ENCODE results near the gene CAMKV. TPM values are rescaled to one million over a fixed set of nuclear protein-coding genes. Genes with fewer than 3 reads are reported as not detected.

Gene CAMKV
- total and polyA plus RNA-seq, 2 of the 8 experiments (the other 6 are each of a cell fraction or from before 2014, with no cell fraction given): 56.3 to 66.4 TPM

DNA sequence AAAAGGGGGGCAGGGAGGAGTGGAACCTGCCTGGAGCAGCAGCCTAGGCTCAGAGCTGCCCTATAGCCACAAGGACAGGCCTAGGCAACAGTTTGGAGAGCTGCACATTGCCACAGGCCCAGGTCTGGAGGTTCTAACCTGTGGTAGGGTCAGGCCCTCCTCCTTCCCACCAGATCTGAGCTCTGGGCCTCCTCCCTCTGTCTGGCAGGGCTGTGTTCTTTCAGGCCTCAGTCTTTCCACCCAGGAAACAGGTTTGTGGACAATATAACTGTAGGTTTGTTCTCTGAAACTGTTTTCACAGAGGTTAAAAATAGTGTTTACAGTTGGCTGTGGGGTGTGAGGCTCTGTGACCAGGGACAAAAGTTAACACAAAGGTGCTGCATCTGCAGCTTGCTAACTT, 9.0 kb upstream of the CAMKV start:
- POLR2A ChIA-PET (ENCODE audit: partially characterized antibody): interaction anchor here (0.8 to 16.1 kb wide), 4 partner anchors 11 to 24 kb away, joined by 3 to 149 read pairs (median 4); partner anchors contain the start of genes CAMKV and TRAIP
- Histone ChIP-seq H3K4me3 (ENCODE audit: extremely low read depth in 1 of 4, insufficient read depth in 2 of 4, low read depth in 3 of 4, low read length in 4 of 4) (no peak overlapping the region), H3K27ac (ENCODE audit: low read depth, low read length) (no peak overlapping the region), H3K23me2 (ENCODE audit: low read depth, low read length) (no peaks in the 10 kb centered on the region), H2BK5ac (ENCODE audit: low read depth, low read length) (no peak overlapping the region), H2AFZ (ENCODE audit: low read length) (no peak overlapping the region), H3K18ac (ENCODE audit: extremely low read depth, low read length) (no peak overlapping the region), H2BK20ac (ENCODE audit: low read length) (0 out of 2 replicates have a peak overlapping the region, but pooled peaks have one; percentile 21), H4K8ac (ENCODE audit: extremely low read depth, insufficient read depth, low read length) (no peak overlapping the region), H3K79me1 (ENCODE audit: low read depth, low read length) (no peaks in the 10 kb centered on the region), H3K9ac (replicated peaks in 1 of 4; ENCODE audit: extremely low read depth in 1 of 4, low read depth in 3 of 4, low read length in 3 of 4) (no peak overlapping the region), H2AK5ac (ENCODE audit: low read depth, low read length) (no peak overlapping the region), H3K4me1 (replicated peaks in 1 of 4; ENCODE audit: control insufficient read depth in 3 of 4, insufficient read depth in 4 of 4, low read length in 3 of 4) (peaks cover 10 to 22% (median 17%) of the 10 kb centered on the region in 4 experiments), H3K4ac (replicated peaks; ENCODE audit: insufficient read length, low read depth, low read length) (no peak overlapping the region), H2BK15ac (ENCODE audit: low read length) (0 out of 2 replicates have a peak overlapping the region, but pooled peaks have one; percentile 29), H4K5ac (ENCODE audit: insufficient read length, low read depth, low read length) (no peak overlapping the region), H3K4me2 (ENCODE audit: insufficient read depth in 1 of 2, low read depth in 2 of 2, low read length in 2 of 2) (no peak overlapping the region), H3K79me2 (ENCODE audit: control insufficient read depth in 1 of 2, insufficient read depth in 2 of 2, low read length in 2 of 2) (no peaks in the 10 kb centered on the region), H4K91ac (replicated peaks; ENCODE audit: insufficient read length, low read length) (no peak overlapping the region), H3K9me3 (ENCODE audit: insufficient read depth in 2 of 2, low read depth in 1 of 2, low read length in 1 of 2) (no peaks in the 10 kb centered on the region), H3K27me3 (replicated peaks in 1 of 4; ENCODE audit: control insufficient read depth in 3 of 4, extremely low read depth in 1 of 4, insufficient read depth in 3 of 4, low read length in 3 of 4) (no peaks in the 10 kb centered on the region; a peak in 1 of 7 replicates), H2BK120ac (replicated peaks; ENCODE audit: low read depth, low read length) (no peak overlapping the region), H2BK12ac (ENCODE audit: low read depth, low read length) (no peak overlapping the region), H3K56ac (replicated peaks; ENCODE audit: insufficient read length, low read depth, low read length) (no peak overlapping the region), H3K36me3 (ENCODE audit: control insufficient read depth in 2 of 4, insufficient read depth in 4 of 4, low read length in 3 of 4) (no peaks in the 10 kb centered on the region), H4K20me1 (replicated peaks in 1 of 2; ENCODE audit: control insufficient read depth in 1 of 2, insufficient read depth in 2 of 2, low read length in 2 of 2) (no peaks in the 10 kb centered on the region), H3K14ac (ENCODE audit: insufficient read length) (no peak overlapping the region), H3K23ac (ENCODE audit: insufficient read length) (no peak overlapping the region)
- FAIRE-seq: no peak
- DNase-seq (ENCODE audit: low read depth in 1 of 2, low spot score in 2 of 2): no peak
- CTCF ChIA-PET (ENCODE audit: partially characterized antibody): interaction anchor here (0.5 to 10.1 kb wide), 10 partner anchors 9 to 243 kb away, joined by 3 to 89 read pairs (median 4); partner anchors contain the start of gene CAMKV
- no peak for TF ChIP-seq EZH2 (IDR thresholded peaks at IDR 0.05; ENCODE audit: low read depth, low read length, severe bottlenecking)
- no peak for TF ChIP-seq CBX8 (IDR thresholded peaks at IDR 0.05; ENCODE audit: borderline replicate concordance, low read depth, low read length)
- TF ChIP-seq CHD1 (IDR thresholded peaks at IDR 0.05; ENCODE audit: low read depth, low read length): no peak
- no peak for TF ChIP-seq NRF1 (IDR thresholded peaks at IDR 0.05; ENCODE audit: low read depth, low read length)
- no peak for TF ChIP-seq PHF8 (conservative IDR thresholded peaks at IDR 0.05; ENCODE audit: low read depth, low read length)
- TF ChIP-seq, protein P1, sequence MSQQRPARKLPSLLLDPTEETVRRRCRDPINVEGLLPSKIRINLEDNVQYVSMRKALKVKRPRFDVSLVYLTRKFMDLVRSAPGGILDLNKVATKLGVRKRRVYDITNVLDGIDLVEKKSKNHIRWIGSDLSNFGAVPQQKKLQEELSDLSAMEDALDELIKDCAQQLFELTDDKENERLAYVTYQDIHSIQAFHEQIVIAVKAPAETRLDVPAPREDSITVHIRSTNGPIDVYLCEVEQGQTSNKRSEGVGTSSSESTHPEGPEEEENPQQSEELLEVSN (IDR thresholded peaks at IDR 0.05): no peak
- no peak for TF ChIP-seq SP4 (IDR thresholded peaks at IDR 0.05; ENCODE audit: low read length)
- TF ChIP-seq EGR1 (IDR thresholded peaks at IDR 0.05; ENCODE audit: borderline replicate concordance, low read depth, low read length): no peak
- no peak for TF ChIP-seq RFX5 (IDR thresholded peaks at IDR 0.05; ENCODE audit: borderline replicate concordance, low read depth, low read length)
- TF ChIP-seq KDM5A (IDR thresholded peaks at IDR 0.05; ENCODE audit: low read length): no peak
- TF ChIP-seq FOSL1 (IDR thresholded peaks at IDR 0.05; ENCODE audit: insufficient read depth, low read depth, low read length): no peak
- no peak for TF ChIP-seq TAF7 (optimal IDR thresholded peaks at IDR 0.05; ENCODE audit: borderline replicate concordance, low read depth, low read length)
- no peak for TF ChIP-seq JUND (IDR thresholded peaks at IDR 0.05; ENCODE audit: low read length)
- no peak for TF ChIP-seq SAP30 (IDR thresholded peaks at IDR 0.05; ENCODE audit: insufficient read depth, insufficient replicate concordance, low read length)
